Suprapubic skin (tissue), 4 donors: ENCODE results near the gene BRD2. TPM values are rescaled to one million over a fixed set of nuclear protein-coding genes. Genes with fewer than 3 reads are reported as not detected.
A peak's percentile ranks its signal among the peaks of the same experiment; 100 is the strongest.

Experiments used
- DNase-seq, 2 donors: peaks; one replicate each; pipeline ENCODE4 v3.0.0-alpha.2; 2019; ENCODE audit warnings: low spot score in 2 of 2
- H3K27ac ChIP-seq: fragments of 200-600 bp; sonication (generic); one replicate; pipeline ENCODE4 v1.5.1; 2019
- H3K27me3 ChIP-seq: fragments of 200-600 bp; sonication (generic); one replicate; pipeline ENCODE4 v1.5.1; 2019
- H3K36me3 ChIP-seq: fragments of 200-600 bp; sonication (generic); one replicate; pipeline ENCODE4 v1.5.1; 2019
- H3K4me1 ChIP-seq: fragments of 200-600 bp; sonication (generic); one replicate; pipeline ENCODE4 v1.5.1; 2019
- H3K4me3 ChIP-seq: fragments of 200-600 bp; sonication (generic); one replicate; pipeline ENCODE4 v1.5.1; 2019; ENCODE audit warnings: mild to moderate bottlenecking
- H3K9me3 ChIP-seq: fragments of 200-600 bp; sonication (generic); one replicate; pipeline ENCODE4 v1.5.1; 2019
- CTCF ChIP-seq, 2 donors: fragments of 200-600 bp in 1 of 2; fragments of 450-650 bp in 1 of 2; sonication (generic) in 1 of 2; IDR thresholded peaks; one replicate each; pipeline ENCODE4 v1.5.1; 2016 to 2019; ENCODE audit warnings: antibody characterized with exemption in 2 of 2, mild to moderate bottlenecking in 1 of 2, moderate library complexity in 1 of 2
- EP300 ChIP-seq: sonication (generic); formaldehyde crosslinking; IDR thresholded peaks from one replicate; pipeline ENCODE4 v1.6.1; 2017; ENCODE audit warnings: antibody characterized with exemption
- POLR2A ChIP-seq, 2 donors: fragments of 450-650 bp; IDR thresholded peaks; one replicate each; pipeline ENCODE4 v1.6.1; 2017; ENCODE audit warnings: antibody characterized with exemption in 2 of 2, mild to moderate bottlenecking in 2 of 2, moderate library complexity in 2 of 2
- POLR2AphosphoS5 ChIP-seq, 3 donors: sonication (generic); formaldehyde crosslinking; IDR thresholded peaks; one replicate each; pipeline ENCODE4 v1.6.1; 2017; ENCODE audit warnings: antibody characterized with exemption in 3 of 3
- WGBS: methylation state at CpG from one replicate; pipeline ENCODE4 v1.1.5; 2018; 5-methylcytosine and 5-hydroxymethylcytosine counted together
- total RNA-seq, 4 donors: library from RNA; depleted of rRNA; stranded (reverse); fragments of >200 nt; gene quantifications; one replicate each; pipeline ENCODE4 v1.1.0, GENCODE V29; 2016

The BRD2 gene
- total RNA-seq = 100 to 1,000 TPM; 145 to 246 (median 197) TPM

DNA sequence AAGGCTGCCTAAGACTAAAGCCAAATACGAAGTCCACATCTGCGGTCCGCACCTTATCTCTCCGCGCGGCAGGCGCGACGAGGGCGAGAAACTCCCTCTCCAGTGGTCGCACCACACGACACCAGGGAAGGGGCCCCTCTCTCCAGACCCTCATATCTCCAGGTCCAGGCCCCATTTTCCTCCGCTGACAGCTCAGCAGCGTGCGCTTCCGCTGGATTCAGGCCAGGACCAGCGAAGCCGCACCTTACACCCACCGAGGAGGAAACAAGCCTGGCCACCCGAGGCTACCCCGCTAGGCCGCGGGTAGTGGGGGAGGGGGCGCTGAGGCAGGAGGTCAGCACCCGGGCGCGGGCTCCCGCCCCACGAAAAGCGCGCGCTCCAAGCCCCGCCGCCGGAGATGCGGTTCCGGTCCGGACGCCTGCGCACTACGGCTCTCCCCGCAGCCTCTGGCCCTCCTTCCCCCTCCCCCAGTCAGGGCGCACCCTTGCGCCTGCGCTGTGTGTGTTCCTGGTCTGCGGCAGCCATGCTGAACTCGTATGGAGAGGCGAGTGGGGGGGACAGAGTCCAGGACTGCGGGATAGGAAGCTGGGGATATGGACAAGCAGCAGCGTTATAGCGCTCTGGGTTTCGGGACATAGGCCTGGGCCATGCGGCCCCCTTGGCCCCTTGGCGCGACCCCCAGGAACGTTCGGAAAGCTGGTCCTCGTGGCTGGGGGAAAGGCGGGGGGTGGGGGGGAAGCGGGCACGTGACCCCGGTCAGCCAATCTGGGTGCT lies at the start of gene BRD2:
Gene BRD2, plus strand, starts transcription at position 502 of the 774 bp plus-strand sequence. CDS start 4,305 bp downstream, outside the sequence.
- TF ChIP-seq POLR2AphosphoS5 (IDR thresholded peaks at IDR 0.05) (peak; percentile 50 to 76 (median 74)), POLR2A (IDR thresholded peaks at IDR 0.05) (peak; percentile 31 to 88), EP300 (no peak)
- H3K4me3 ChIP-seq = peak within 1 kb of the TSS; percentile 69
- H3K27ac ChIP-seq = peak within 1 kb of the TSS; percentile 97
- DNase-seq = peak; percentile 97 to 98
- H3K4me1 ChIP-seq = peaks cover 22% of the 10 kb centered on the region
- peaks cover 7% of the 10 kb centered on the region for H3K36me3 ChIP-seq
- H3K9me3 ChIP-seq = no peaks in the 10 kb centered on the region
- no peaks in the 10 kb centered on the region for H3K27me3 ChIP-seq
- 0% methylated on average over 29 of the region's 62 CpGs for WGBS

DNA sequence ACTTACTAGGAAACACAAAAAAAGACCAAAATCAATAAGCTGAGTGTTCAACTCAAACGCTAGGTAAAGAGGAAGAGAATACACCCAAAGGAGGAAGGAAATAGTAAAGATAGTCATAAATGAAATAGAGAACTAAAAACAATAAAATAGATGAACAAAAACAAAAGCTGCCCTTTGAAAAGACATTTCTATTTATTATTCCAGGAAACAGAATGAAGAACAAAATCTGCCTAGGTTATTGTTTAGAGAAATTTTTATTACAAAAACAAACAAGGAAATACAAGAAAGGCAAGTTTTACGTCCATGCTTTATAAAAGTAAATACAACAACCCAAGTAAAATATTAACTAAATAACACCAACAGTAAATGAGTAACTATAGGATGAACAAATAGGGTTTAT lies 47.7 kb upstream of the BRD2 start:
- DNase-seq = no peak
- TF ChIP-seq POLR2A (IDR thresholded peaks at IDR 0.05) (no peak), EP300 (no peak), CTCF (IDR thresholded peaks at IDR 0.05) (no peak), POLR2AphosphoS5 (IDR thresholded peaks at IDR 0.05) (no peak)
- WGBS = 59% methylated on average over 2 of the region's 2 CpGs
- H3K9me3 ChIP-seq = no peaks in the 10 kb centered on the region
- H3K4me3 ChIP-seq = no peak overlapping the region
- H3K27me3 ChIP-seq = peaks cover 15% of the 10 kb centered on the region
- no peaks in the 10 kb centered on the region for H3K4me1 ChIP-seq
- no peaks in the 10 kb centered on the region for H3K36me3 ChIP-seq
- no peak overlapping the region for H3K27ac ChIP-seq

DNA sequence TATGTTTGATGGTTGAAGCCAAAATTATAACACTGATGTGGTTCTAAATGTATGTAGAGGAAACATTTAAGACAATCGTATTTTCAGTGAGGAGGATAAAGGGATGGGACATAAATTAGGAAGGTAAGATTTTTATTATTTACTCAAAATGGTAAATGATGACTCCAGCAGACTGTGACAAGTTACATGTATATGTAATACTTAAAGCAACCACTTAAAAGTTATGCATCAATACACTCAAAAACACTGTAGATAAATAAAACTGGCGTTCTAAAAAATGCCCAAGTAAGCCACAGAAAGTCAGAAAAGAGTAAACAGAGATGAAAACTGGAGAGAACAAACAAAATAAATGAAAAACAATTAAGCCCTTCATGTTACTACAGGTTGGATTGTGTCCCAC lies 46.3 kb upstream of the BRD2 start:
- no peak for DNase-seq
- Histone ChIP-seq H3K27me3 (peaks cover 15% of the 10 kb centered on the region), H3K36me3 (no peaks in the 10 kb centered on the region), H3K27ac (no peak overlapping the region), H3K4me1 (no peaks in the 10 kb centered on the region), H3K4me3 (no peak overlapping the region), H3K9me3 (no peaks in the 10 kb centered on the region)
- WGBS = 97% methylated on average over 2 of the region's 2 CpGs
- TF ChIP-seq EP300 (no peak), POLR2A (IDR thresholded peaks at IDR 0.05) (no peak), CTCF (IDR thresholded peaks at IDR 0.05) (no peak), POLR2AphosphoS5 (IDR thresholded peaks at IDR 0.05) (no peak)

DNA sequence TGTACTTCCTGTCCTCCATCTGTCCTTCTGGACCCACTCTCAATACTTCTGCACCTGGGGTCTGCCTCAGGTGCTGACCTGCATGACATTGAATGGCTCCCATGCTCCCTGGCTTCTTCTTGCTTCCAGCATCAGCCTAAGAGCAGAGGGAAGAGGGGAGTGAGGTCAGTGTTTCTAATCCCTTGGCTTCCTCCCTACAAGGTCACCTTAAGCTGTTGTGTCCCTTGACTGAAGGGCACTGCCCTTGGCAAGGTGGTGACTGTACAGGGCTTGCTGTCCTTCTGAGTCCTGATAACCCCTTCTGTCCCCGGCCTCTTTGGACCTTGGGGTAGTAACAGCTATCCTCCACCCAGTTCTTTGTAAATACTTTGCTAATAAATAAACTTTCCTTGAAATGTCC lies 37.2 kb upstream of the BRD2 start:
- no peak for DNase-seq
- Histone ChIP-seq H3K4me1 (peaks cover 4% of the 10 kb centered on the region), H3K36me3 (no peaks in the 10 kb centered on the region), H3K27me3 (no peaks in the 10 kb centered on the region), H3K27ac (no peak overlapping the region), H3K9me3 (no peaks in the 10 kb centered on the region), H3K4me3 (no peak overlapping the region)
- WGBS = 0% methylated on average over 1 of the region's 1 CpG
- TF ChIP-seq EP300 (no peak), POLR2AphosphoS5 (IDR thresholded peaks at IDR 0.05) (no peak), CTCF (IDR thresholded peaks at IDR 0.05) (no peak), POLR2A (IDR thresholded peaks at IDR 0.05) (no peak)

GRCh38 chr6:32932132-32932868 lies 36.1 kb upstream of the BRD2 start:
- Histone ChIP-seq H3K9me3 (no peaks in the 10 kb centered on the region), H3K36me3 (no peaks in the 10 kb centered on the region), H3K27me3 (no peaks in the 10 kb centered on the region), H3K4me3 (no peak overlapping the region), H3K4me1 (peaks cover 4% of the 10 kb centered on the region), H3K27ac (no peak overlapping the region)
- DNase-seq = no peak
- TF ChIP-seq POLR2AphosphoS5 (IDR thresholded peaks at IDR 0.05) (no peak), POLR2A (IDR thresholded peaks at IDR 0.05) (no peak), CTCF (IDR thresholded peaks at IDR 0.05) (no peak), EP300 (no peak)
- 80% methylated on average over 7 of the region's 7 CpGs for WGBS
